Activated T-cell treated with anti-CD3 and anti-CD28 coated beads, Interleukin-2, amount 50 U/mL, for 48 hours (primary cell): Measurements from ENCODE around the gene ADCY10.
A peak's percentile ranks its signal among the peaks of the same experiment; 100 is the strongest.
"Not testable (repeated sequence)": the region's sequence is repeated elsewhere in the genome, so short reads cannot be mapped to it uniquely, and the experiment has no call there.

Experiments
- DNase-seq, 2 experiments: peaks; one replicate each; pipeline ENCODE4 v3.0.0-alpha.2; 2020

ADCY10 gene

GRCh38 chr1:167856711-167857418, 57.1 kb downstream of the ADCY10 start:
- no peak for DNase-seq

GRCh38 chr1:167854184-167854583, 59.8 kb downstream of the ADCY10 start:
- no peak for DNase-seq

GRCh38 chr1:167849666-167850065, 64.3 kb downstream of the ADCY10 start:
- no peak for DNase-seq

- no peak for DNase-seq
These were observed 71.1 kb downstream of the ADCY10 start for GRCh38 chr1:167842872-167843271.

GRCh38 chr1:167841530-167841929, 72.4 kb downstream of the ADCY10 start:
- DNase-seq: no peak

GRCh38 chr1:167839009-167839408, 74.9 kb downstream of the ADCY10 start:
- no peak for DNase-seq

GRCh38 chr1:167837326-167837725, 76.6 kb downstream of the ADCY10 start:
- DNase-seq: no peak

GRCh38 chr1:167836197-167836596, 77.7 kb downstream of the ADCY10 start:
- DNase-seq: no peak

- no peak for DNase-seq
These were observed 80.0 kb downstream of the ADCY10 start for GRCh38 chr1:167833904-167834303.

GRCh38 chr1:167832693-167833092, 81.2 kb downstream of the ADCY10 start:
- DNase-seq: no peak

GRCh38 chr1:167830668-167831067, 83.3 kb downstream of the ADCY10 start:
- DNase-seq: not testable (repeated sequence)

- no peak for DNase-seq
These were observed 84.1 kb downstream of the ADCY10 start for GRCh38 chr1:167829868-167830267.

- DNase-seq: no peak
These were observed 87.8 kb downstream of the ADCY10 start for GRCh38 chr1:167826127-167826526.

- no peak for DNase-seq
These were observed 88.4 kb downstream of the ADCY10 start for GRCh38 chr1:167825419-167826079.

GRCh38 chr1:167824163-167824794, 89.7 kb downstream of the ADCY10 start:
- no peak for DNase-seq

GRCh38 chr1:167821969-167822685, 91.8 kb downstream of the ADCY10 start:
- DNase-seq: no peak

- no peak for DNase-seq
These were observed 92.6 kb downstream of the ADCY10 start for GRCh38 chr1:167821356-167821685.

GRCh38 chr1:167820684-167821355, 93.1 kb downstream of the ADCY10 start:
- DNase-seq: no peak

- DNase-seq: peak; percentile 46 to 64
These were observed 93.9 kb downstream of the ADCY10 start for GRCh38 chr1:167819849-167820683.

GRCh38 chr1:167815650-167816049, 98.3 kb downstream of the ADCY10 start:
- no peak for DNase-seq

GRCh38 chr1:167812972-167813371, 101.0 kb downstream of the ADCY10 start:
- DNase-seq: no peak

GRCh38 chr1:167808690-167809089, 105.2 kb downstream of the ADCY10 start:
- no peak for DNase-seq
